Parathyroid adenoma (tissue), 2 donors: ENCODE data around the gene RNPEP.

Experiments used
- H2AFZ ChIP-seq: fragments of 300-600 bp; sonication (generic); one replicate; pipeline ENCODE4 v1.7.0; 2017; ENCODE audit warnings: antibody characterized with exemption, mild to moderate bottlenecking
- H3K27ac ChIP-seq: fragments of 300-600 bp; sonication (generic); one replicate; pipeline ENCODE4 v1.7.0; 2017
- H3K27me3 ChIP-seq: fragments of 300-600 bp; sonication (generic); one replicate; pipeline ENCODE4 v1.7.0; 2017; ENCODE audit warnings: low read length; ENCODE audit not compliant: control insufficient read depth, insufficient read depth
- H3K36me3 ChIP-seq: fragments of 300-600 bp; sonication (generic); one replicate; pipeline ENCODE4 v1.7.0; 2017; ENCODE audit warnings: low read length; ENCODE audit not compliant: control insufficient read depth, insufficient read depth
- H3K4me1 ChIP-seq: fragments of 300-600 bp; sonication (generic); one replicate; pipeline ENCODE4 v1.7.0; 2017; ENCODE audit warnings: control low read depth
- H3K4me2 ChIP-seq: fragments of 300-600 bp; sonication (generic); one replicate; pipeline ENCODE4 v1.7.0; 2017; ENCODE audit warnings: low read length
- H3K4me3 ChIP-seq: fragments of 300-600 bp; sonication (generic); one replicate; pipeline ENCODE4 v1.7.0; 2017; ENCODE audit warnings: low read depth, low read length
- H3K79me2 ChIP-seq: fragments of 300-600 bp; sonication (generic); one replicate; pipeline ENCODE4 v1.7.0; 2017; ENCODE audit warnings: control low read depth
- H3K9ac ChIP-seq: fragments of 300-600 bp; sonication (generic); one replicate; pipeline ENCODE4 v1.7.0; 2017; ENCODE audit warnings: mild to moderate bottlenecking
- H3K9me3 ChIP-seq: fragments of 300-600 bp; sonication (generic); one replicate; pipeline ENCODE4 v1.7.0; 2017; ENCODE audit warnings: low read length; ENCODE audit not compliant: control insufficient read depth
- CTCF ChIP-seq: fragments of 300-600 bp; sonication (generic); IDR thresholded peaks from one replicate; pipeline ENCODE4 v1.7.0; 2017; ENCODE audit warnings: antibody characterized with exemption, mild to moderate bottlenecking
- donor health status: primary hyperparathyroidism.

The RNPEP gene

GRCh38 chr1:201944002-201944401 lies 38.4 kb upstream of the RNPEP start:
- Histone ChIP-seq H3K79me2 (no peaks in the 10 kb centered on the region), H3K4me3 (peak overlapping the region; percentile 68), H3K27me3 (no peaks in the 10 kb centered on the region), H3K9ac (no peak overlapping the region), H3K36me3 (no peaks in the 10 kb centered on the region), H3K4me2 (peak overlapping the region; percentile 95), H2AFZ (no peak overlapping the region), H3K9me3 (no peaks in the 10 kb centered on the region), H3K4me1 (peaks cover 8% of the 10 kb centered on the region), H3K27ac (no peak overlapping the region)
- no peak for TF ChIP-seq CTCF

GRCh38 chr1:201944639-201945038 lies 37.8 kb upstream of the RNPEP start:
- Histone ChIP-seq H3K79me2 (no peaks in the 10 kb centered on the region), H3K4me2 (peak overlapping the region; percentile 95), H3K36me3 (no peaks in the 10 kb centered on the region), H3K4me1 (peaks cover 5% of the 10 kb centered on the region), H3K9me3 (no peaks in the 10 kb centered on the region), H2AFZ (no peak overlapping the region), H3K9ac (no peak overlapping the region), H3K27me3 (no peaks in the 10 kb centered on the region), H3K27ac (no peak overlapping the region), H3K4me3 (peak overlapping the region; percentile 68)
- TF ChIP-seq CTCF, result no peak

- Histone ChIP-seq H3K36me3 (no peaks in the 10 kb centered on the region), H3K79me2 (no peaks in the 10 kb centered on the region), H3K9me3 (no peaks in the 10 kb centered on the region), H3K27me3 (no peaks in the 10 kb centered on the region), H3K9ac (no peak overlapping the region), H3K4me1 (peaks cover 5% of the 10 kb centered on the region), H2AFZ (peak overlapping the region; percentile 81), H3K4me3 (peak overlapping the region; percentile 68), H3K4me2 (peak overlapping the region; percentile 95), H3K27ac (peak overlapping the region; percentile 64)
- TF ChIP-seq CTCF, result peak; percentile 30
Measured at GRCh38 chr1:201945157-201945556, 37.3 kb upstream of the RNPEP start.

- TF ChIP-seq CTCF, result no peak
- Histone ChIP-seq H3K27ac (peak overlapping the region; percentile 64), H2AFZ (peak overlapping the region; percentile 81), H3K79me2 (no peaks in the 10 kb centered on the region), H3K4me3 (peak overlapping the region; percentile 68), H3K9me3 (no peaks in the 10 kb centered on the region), H3K4me1 (peaks cover 5% of the 10 kb centered on the region), H3K4me2 (peak overlapping the region; percentile 95), H3K9ac (no peak overlapping the region), H3K36me3 (no peaks in the 10 kb centered on the region), H3K27me3 (no peaks in the 10 kb centered on the region)
Measured at GRCh38 chr1:201945863-201946223, 36.6 kb upstream of the RNPEP start.

- Histone ChIP-seq H3K27me3 (no peaks in the 10 kb centered on the region), H3K27ac (peak within 1 kb of the TSS; percentile 83), H3K4me3 (peak within 1 kb of the TSS; percentile 68), H3K9ac (no peak within 1 kb of the TSS), H3K4me2 (peak within 1 kb of the TSS; percentile 95), H3K79me2 (no peaks in the 10 kb centered on the region), H2AFZ (peak within 1 kb of the TSS; percentile 81), H3K9me3 (no peaks in the 10 kb centered on the region), H3K36me3 (no peaks in the 10 kb centered on the region), H3K4me1 (peaks cover 5% of the 10 kb centered on the region)
- TF ChIP-seq CTCF, result no peak
Measured at GRCh38 chr1:201946224-201946908, 36.1 kb upstream of the RNPEP start, which contains the start of gene LMOD1. TSS of gene LMOD1 (minus strand) at chr1:201946548. CDS start at chr1:201946340, 208 bp downstream.
